HG02981 (cell line): ENCODE measurements around the gene TSPAN4.

ENCODE experiments used
- ATAC-seq: cut with Tn5 transposase; IDR thresholded peaks from one replicate; pipeline ENCODE4 v1.9.1; 2021; ENCODE audit warnings: mild to moderate bottlenecking, moderate library complexity; ENCODE audit not compliant: unreplicated experiment

TSPAN4 gene

GRCh38 chr11:883527-883926 is 40.9 kb downstream of the TSPAN4 start:
- ATAC-seq = no peak

- no peak for ATAC-seq
Observed at GRCh38 chr11:884578-885070, 42.0 kb downstream of the TSPAN4 start.

- no peak for ATAC-seq
Observed at GRCh38 chr11:886568-886967, 43.9 kb downstream of the TSPAN4 start.

GRCh38 chr11:887589-887988 is 44.9 kb downstream of the TSPAN4 start:
- ATAC-seq = no peak

- no peak for ATAC-seq
Observed at GRCh38 chr11:888310-889212, 45.9 kb downstream of the TSPAN4 start.

- ATAC-seq = no peak
Observed at GRCh38 chr11:889257-889656, 46.6 kb downstream of the TSPAN4 start.

- ATAC-seq = no peak
Observed at GRCh38 chr11:889687-890475, 47.2 kb downstream of the TSPAN4 start.

GRCh38 chr11:890794-891540 is 48.3 kb downstream of the TSPAN4 start:
- ATAC-seq = no peak

GRCh38 chr11:893008-893654 is 50.5 kb downstream of the TSPAN4 start:
- ATAC-seq = no peak

- no peak for ATAC-seq
Observed at GRCh38 chr11:894575-895201, 52.0 kb downstream of the TSPAN4 start.

GRCh38 chr11:895331-896110 is 52.9 kb downstream of the TSPAN4 start:
- ATAC-seq = no peak

- ATAC-seq = no peak
Observed at GRCh38 chr11:897253-898142, 54.8 kb downstream of the TSPAN4 start.

- ATAC-seq = no peak
Observed at GRCh38 chr11:898143-898511, 55.5 kb downstream of the TSPAN4 start.

GRCh38 chr11:898540-899190 is 56.0 kb downstream of the TSPAN4 start:
- ATAC-seq = no peak

- ATAC-seq = no peak
Observed at GRCh38 chr11:899724-900123, 57.1 kb downstream of the TSPAN4 start.

GRCh38 chr11:900545-900944 is 57.9 kb downstream of the TSPAN4 start:
- ATAC-seq = no peak

- no peak for ATAC-seq
Observed at GRCh38 chr11:901452-902061, 58.9 kb downstream of the TSPAN4 start.

GRCh38 chr11:904380-904779 is 61.7 kb downstream of the TSPAN4 start:
- no peak for ATAC-seq
